SJCRH30 (cell line): ENCODE results near the gene PDXDC1. TPM values are rescaled to one million over a fixed set of nuclear protein-coding genes. Genes with fewer than 3 reads are reported as not detected.

Experiments used
- total RNA-seq: library from RNA; depleted of rRNA; stranded (reverse); fragments of >200 nt; shearing (Covaris generic); gene quantifications from 2 replicates; pipeline ENCODE4 v1.2.3, GENCODE V29; 2014; rRNA removed

Gene PDXDC1
- total RNA-seq, 1 experiment from 2014 or later = 48.7 TPM

Other genes starting within 250 kb of the PDXDC1 start
- gene NPIPA2, start 232.5 kb upstream of the PDXDC1 start, total RNA-seq = 0.71 TPM in 1 of 2 replicates, not detected in the other
- gene NOMO1, start 141.3 kb upstream of the PDXDC1 start, total RNA-seq = 115 and 132 TPM in 2 replicates
- gene NPIPA1, start 37.6 kb upstream of the PDXDC1 start, total RNA-seq = 29.2 and 36.8 TPM in 2 replicates
- 34.2 and 36.4 TPM in 2 replicates for gene NTAN1, start 81.0 kb downstream of the PDXDC1 start, total RNA-seq
- 51.7 and 53.2 TPM in 2 replicates for gene RRN3, start 119.2 kb downstream of the PDXDC1 start, total RNA-seq